RWPE2 (cell line): Measurements from ENCODE around the gene PRRC2B.
"Not testable (repeated sequence)": the region's sequence is repeated elsewhere in the genome, so short reads cannot be mapped to it uniquely, and the experiment has no call there.

Source experiments
- ATAC-seq: fragments of 200-7000 bp; cut with Tn5 transposase; 3 replicates; pipeline ENCODE4 v1.9.1; 2021; ENCODE audit warnings: low read depth
- DNase-seq: peaks from one replicate; pipeline ENCODE4 v3.0.0-alpha.2; 2020; ENCODE audit warnings: low spot score
- H3K27ac ChIP-seq: fragments of 450-650 bp; 2 replicates; pipeline ENCODE4 v1.5.1; 2017; ENCODE audit warnings: mild to moderate bottlenecking; ENCODE audit not compliant: poor library complexity, severe bottlenecking
- H3K27me3 ChIP-seq: fragments of 250-450 bp; sonication (Bioruptor Pico); 2 replicates; pipeline ENCODE4 v1.5.1; 2021; ENCODE audit warnings: mild to moderate bottlenecking, moderate library complexity; ENCODE audit not compliant: insufficient read depth, poor library complexity, severe bottlenecking
- H3K36me3 ChIP-seq: fragments of 250-450 bp; sonication (Bioruptor Pico); 2 replicates; pipeline ENCODE4 v1.5.1; 2020; ENCODE audit warnings: low read depth, mild to moderate bottlenecking, moderate library complexity
- H3K4me1 ChIP-seq: fragments of 250-450 bp; sonication (Bioruptor Pico); 2 replicates; pipeline ENCODE4 v1.5.1; 2021; ENCODE audit warnings: mild to moderate bottlenecking, moderate library complexity; ENCODE audit not compliant: insufficient read depth, poor library complexity, severe bottlenecking
- H3K4me3 ChIP-seq: fragments of 250-450 bp; sonication (Bioruptor Pico); 2 replicates; pipeline ENCODE4 v1.5.1; 2021; ENCODE audit warnings: mild to moderate bottlenecking, moderate library complexity; ENCODE audit not compliant: severe bottlenecking
- H3K9me3 ChIP-seq: fragments of 250-450 bp; sonication (Bioruptor Pico); 2 replicates; pipeline ENCODE4 v1.5.1; 2021; ENCODE audit warnings: mild to moderate bottlenecking, moderate library complexity; ENCODE audit not compliant: severe bottlenecking
- TF ChIP-seq, protein P1 (sequence below): fragments of 450-650 bp; IDR thresholded peaks from one replicate; pipeline ENCODE4 v1.5.1; 2017; ENCODE audit warnings: mild to moderate bottlenecking, moderate library complexity; ENCODE audit not compliant: poor library complexity, severe bottlenecking

The PRRC2B gene

DNA sequence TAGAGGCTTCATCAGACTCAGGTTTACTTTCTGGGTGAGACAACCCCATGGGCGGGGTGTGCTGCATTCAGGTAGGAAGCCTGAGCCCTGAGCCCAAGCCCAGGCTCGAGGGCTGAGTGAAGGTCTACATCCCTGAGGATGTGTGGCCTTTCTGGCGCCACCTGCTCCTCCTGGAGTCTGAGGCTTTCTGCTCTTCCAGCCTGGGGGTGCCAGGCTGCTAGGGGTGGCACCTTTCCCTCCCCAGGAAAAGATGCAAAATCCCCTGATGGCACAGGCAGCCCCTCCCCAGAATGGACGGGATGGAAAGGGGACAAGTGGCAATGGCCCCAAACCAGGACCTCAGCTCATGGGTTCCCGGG is 44.4 kb upstream of the PRRC2B start:
- H3K9me3 ChIP-seq = no peaks in the 10 kb centered on the region
- H3K27me3 ChIP-seq = no peaks in the 10 kb centered on the region
- TF ChIP-seq, protein P1, sequence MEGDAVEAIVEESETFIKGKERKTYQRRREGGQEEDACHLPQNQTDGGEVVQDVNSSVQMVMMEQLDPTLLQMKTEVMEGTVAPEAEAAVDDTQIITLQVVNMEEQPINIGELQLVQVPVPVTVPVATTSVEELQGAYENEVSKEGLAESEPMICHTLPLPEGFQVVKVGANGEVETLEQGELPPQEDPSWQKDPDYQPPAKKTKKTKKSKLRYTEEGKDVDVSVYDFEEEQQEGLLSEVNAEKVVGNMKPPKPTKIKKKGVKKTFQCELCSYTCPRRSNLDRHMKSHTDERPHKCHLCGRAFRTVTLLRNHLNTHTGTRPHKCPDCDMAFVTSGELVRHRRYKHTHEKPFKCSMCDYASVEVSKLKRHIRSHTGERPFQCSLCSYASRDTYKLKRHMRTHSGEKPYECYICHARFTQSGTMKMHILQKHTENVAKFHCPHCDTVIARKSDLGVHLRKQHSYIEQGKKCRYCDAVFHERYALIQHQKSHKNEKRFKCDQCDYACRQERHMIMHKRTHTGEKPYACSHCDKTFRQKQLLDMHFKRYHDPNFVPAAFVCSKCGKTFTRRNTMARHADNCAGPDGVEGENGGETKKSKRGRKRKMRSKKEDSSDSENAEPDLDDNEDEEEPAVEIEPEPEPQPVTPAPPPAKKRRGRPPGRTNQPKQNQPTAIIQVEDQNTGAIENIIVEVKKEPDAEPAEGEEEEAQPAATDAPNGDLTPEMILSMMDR = no peak
- no peaks in the 10 kb centered on the region for H3K4me1 ChIP-seq
- no peak for DNase-seq
- ATAC-seq = no peak
- no peak overlapping the region for H3K4me3 ChIP-seq
- no peak overlapping the region for H3K27ac ChIP-seq
- H3K36me3 ChIP-seq = no peaks in the 10 kb centered on the region

DNA sequence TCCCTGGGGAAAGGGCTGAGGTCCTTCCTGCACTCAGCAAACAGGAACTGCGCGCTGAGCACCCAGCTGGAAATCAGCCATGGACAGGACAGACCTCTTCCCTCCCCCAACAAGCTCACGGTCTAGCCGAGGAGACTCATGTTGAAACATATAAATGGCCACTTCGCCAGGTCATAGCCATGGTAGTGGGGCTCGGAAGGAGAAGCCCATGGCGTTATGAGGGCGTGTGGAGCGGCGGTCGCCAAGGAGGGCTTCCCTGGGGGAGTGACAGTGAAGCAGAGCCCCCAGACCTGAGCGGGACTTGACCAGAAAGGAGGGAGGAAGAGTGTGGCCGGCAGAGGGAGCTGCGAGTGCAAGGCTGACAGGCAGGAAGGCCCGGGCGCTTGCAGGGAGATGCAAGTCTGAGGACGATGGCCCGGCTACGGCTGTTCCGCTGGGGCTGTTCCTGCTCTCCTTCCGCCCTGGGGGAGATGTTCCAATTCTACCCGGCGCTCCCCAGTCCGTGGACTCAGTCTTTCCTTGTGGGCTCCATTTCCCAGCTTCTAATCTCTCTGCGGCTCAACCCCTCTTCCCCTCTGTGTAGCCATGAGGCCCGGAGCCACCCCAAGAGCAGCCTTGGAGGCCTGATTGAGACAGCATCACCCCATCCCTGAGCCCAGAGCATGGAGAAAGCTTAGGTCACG is 43.9 kb upstream of the PRRC2B start:
- ATAC-seq = peak; percentile 93

DNA sequence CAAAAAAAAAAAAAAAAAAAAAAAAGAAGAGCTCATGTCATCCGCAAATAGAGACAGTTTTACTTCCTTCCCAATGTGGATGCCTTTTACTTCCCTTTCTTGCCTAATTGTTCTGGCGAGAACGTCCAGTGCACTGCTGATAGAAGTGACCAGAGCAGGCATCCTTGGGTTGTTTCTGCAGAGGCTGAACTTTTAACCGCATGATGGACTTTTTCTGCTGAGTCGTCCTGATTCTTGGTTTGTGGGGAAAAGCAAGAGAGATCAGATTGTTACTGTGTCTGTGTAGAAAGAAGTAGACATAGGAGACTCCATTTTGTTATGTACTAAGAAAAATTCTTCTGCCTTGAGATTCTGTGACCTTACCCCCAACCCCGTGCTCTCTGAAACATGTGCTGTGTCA is 37.4 kb upstream of the PRRC2B start:
- not testable (repeated sequence) for DNase-seq, H3K9me3 ChIP-seq, H3K4me1 ChIP-seq, H3K27me3 ChIP-seq, H3K27ac ChIP-seq, H3K36me3 ChIP-seq, H3K4me3 ChIP-seq, ATAC-seq

More for the DNA sequence above, 43.9 kb upstream of the PRRC2B start:
- H3K4me1 ChIP-seq = no peaks in the 10 kb centered on the region
- H3K27me3 ChIP-seq = no peaks in the 10 kb centered on the region
- H3K4me3 ChIP-seq = no peak overlapping the region
- DNase-seq = peak; percentile 85
- TF ChIP-seq, protein P1 = peak; percentile 93
- H3K9me3 ChIP-seq = no peaks in the 10 kb centered on the region
- H3K27ac ChIP-seq = no peak overlapping the region
- H3K36me3 ChIP-seq = no peaks in the 10 kb centered on the region

DNA sequence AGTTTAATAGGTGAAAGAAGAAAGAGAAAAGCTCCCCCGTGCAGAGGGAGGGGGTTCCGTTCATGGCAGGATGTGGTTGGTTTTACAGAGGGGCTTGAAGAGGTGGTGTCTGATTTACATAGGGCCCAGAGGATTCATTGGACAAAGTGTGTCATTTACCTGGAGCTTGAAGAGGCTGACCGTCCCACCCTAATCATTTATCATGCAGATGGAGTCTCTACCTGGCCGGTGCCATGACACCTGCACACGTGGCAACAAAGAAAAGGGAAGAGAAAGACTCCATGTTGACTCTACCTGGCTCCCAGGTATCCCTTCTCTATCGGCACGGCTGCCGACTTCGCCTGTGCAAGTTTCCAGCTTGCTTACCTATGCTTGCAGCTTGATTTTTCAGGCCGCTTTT is 35.3 kb upstream of the PRRC2B start:
- no peaks in the 10 kb centered on the region for H3K27me3 ChIP-seq
- H3K36me3 ChIP-seq = no peaks in the 10 kb centered on the region
- no peaks in the 10 kb centered on the region for H3K9me3 ChIP-seq
- DNase-seq = no peak
- no peak overlapping the region for H3K4me3 ChIP-seq
- peaks cover 6% of the 10 kb centered on the region for H3K4me1 ChIP-seq
- ATAC-seq = no peak
- no peak overlapping the region for H3K27ac ChIP-seq
- TF ChIP-seq, protein P1 = no peak

DNA sequence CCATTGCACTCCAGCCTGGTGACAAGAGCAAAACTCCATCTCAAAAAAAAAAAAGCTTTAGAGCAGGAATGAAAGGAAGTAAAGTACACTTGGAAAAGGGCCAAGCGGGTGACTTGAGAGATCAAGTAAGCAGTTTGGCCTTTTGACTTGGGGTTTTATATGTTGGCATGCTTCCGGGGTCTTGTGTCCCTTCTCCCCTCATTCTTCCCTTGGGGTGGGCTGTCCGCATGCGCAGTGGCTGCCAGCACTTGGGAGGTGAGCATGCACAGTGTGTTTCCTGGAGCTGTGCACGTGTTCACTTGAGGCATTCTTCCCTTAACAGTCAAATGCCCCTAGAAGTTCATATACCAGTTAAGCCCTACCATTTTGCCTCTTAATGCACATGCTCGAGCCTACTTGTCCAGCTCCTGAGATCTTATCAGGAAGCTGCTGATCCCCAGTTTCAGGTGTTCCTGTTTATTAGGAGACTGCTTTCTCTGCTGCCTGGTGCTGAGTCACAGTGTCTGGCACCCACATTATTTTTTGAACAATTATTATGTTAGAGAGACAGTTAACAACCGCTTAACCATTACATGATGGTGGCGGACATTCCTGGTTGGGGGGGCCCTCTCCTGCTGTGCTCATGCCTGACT is 32.6 kb upstream of the PRRC2B start:
- ATAC-seq (peak; percentile 58), DNase-seq (no peak)
- H3K9me3 ChIP-seq = no peaks in the 10 kb centered on the region
- no peak overlapping the region for H3K27ac ChIP-seq
- peaks cover 6% of the 10 kb centered on the region for H3K4me1 ChIP-seq
- no peak overlapping the region for H3K4me3 ChIP-seq
- no peaks in the 10 kb centered on the region for H3K27me3 ChIP-seq
- no peaks in the 10 kb centered on the region for H3K36me3 ChIP-seq
- TF ChIP-seq, protein P1 = no peak
